ENCODE data around the gene NCS1.

NCS1 gene

DNA sequence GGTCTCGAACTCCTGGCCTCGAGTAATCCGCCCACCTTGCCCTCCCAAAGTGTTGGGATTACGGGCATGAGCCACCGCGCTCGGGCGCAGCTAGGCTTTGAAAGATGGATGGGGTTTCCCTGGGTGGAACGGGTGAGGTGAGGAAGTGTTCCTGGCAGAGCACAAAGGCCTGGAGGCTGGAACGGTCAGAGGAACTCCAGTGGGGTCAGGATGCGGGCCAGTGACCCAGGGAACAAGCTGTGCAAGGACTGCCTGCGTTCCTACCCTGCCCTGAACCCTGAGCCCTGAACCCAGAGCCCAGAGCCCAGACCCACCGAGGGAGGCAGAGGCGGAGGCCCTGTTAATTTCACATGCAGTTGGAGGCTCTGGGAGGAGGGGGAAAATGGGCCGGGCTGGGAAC is 23.4 kb downstream of the NCS1 start:
- TF ChIP-seq EZH2phosphoT487 (IDR thresholded peaks at IDR 0.05; ENCODE audit: borderline replicate concordance): no peak
- TF ChIP-seq, protein P1, sequence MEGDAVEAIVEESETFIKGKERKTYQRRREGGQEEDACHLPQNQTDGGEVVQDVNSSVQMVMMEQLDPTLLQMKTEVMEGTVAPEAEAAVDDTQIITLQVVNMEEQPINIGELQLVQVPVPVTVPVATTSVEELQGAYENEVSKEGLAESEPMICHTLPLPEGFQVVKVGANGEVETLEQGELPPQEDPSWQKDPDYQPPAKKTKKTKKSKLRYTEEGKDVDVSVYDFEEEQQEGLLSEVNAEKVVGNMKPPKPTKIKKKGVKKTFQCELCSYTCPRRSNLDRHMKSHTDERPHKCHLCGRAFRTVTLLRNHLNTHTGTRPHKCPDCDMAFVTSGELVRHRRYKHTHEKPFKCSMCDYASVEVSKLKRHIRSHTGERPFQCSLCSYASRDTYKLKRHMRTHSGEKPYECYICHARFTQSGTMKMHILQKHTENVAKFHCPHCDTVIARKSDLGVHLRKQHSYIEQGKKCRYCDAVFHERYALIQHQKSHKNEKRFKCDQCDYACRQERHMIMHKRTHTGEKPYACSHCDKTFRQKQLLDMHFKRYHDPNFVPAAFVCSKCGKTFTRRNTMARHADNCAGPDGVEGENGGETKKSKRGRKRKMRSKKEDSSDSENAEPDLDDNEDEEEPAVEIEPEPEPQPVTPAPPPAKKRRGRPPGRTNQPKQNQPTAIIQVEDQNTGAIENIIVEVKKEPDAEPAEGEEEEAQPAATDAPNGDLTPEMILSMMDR (conservative IDR thresholded peaks at IDR 0.05; ENCODE audit: low read length): no peak
- Histone ChIP-seq H3K9me3 (ENCODE audit: insufficient read depth, low read depth, low read length) (no peaks in the 10 kb centered on the region), H3K79me2 (ENCODE audit: insufficient read depth, low read length) (no peaks in the 10 kb centered on the region), H3K4me1 (ENCODE audit: insufficient read depth, low read length, poor library complexity, severe bottlenecking) (no peaks in the 10 kb centered on the region), H3F3A (ENCODE audit: low read depth) (no peaks in the 10 kb centered on the region), H3K36me3 (ENCODE audit: insufficient read depth, low read length) (no peaks in the 10 kb centered on the region), H3K9me2 (replicated peaks; ENCODE audit: low read depth, low read length) (no peaks in the 10 kb centered on the region), H3K4me2 (ENCODE audit: low read depth, low read length, poor library complexity, severe bottlenecking) (no peak overlapping the region), H3K4me3 (ENCODE audit: low read length, poor library complexity, severe bottlenecking) (no peak overlapping the region), H3K27me3 (ENCODE audit: insufficient read depth, low read length, poor library complexity, severe bottlenecking) (no peaks in the 10 kb centered on the region), H2AFZ (ENCODE audit: low read length) (no peak overlapping the region), H3K9ac (ENCODE audit: low read depth, low read length, poor library complexity, severe bottlenecking) (no peak overlapping the region), H4K20me1 (ENCODE audit: insufficient read depth, low read length, poor library complexity, severe bottlenecking) (no peaks in the 10 kb centered on the region)

DNA sequence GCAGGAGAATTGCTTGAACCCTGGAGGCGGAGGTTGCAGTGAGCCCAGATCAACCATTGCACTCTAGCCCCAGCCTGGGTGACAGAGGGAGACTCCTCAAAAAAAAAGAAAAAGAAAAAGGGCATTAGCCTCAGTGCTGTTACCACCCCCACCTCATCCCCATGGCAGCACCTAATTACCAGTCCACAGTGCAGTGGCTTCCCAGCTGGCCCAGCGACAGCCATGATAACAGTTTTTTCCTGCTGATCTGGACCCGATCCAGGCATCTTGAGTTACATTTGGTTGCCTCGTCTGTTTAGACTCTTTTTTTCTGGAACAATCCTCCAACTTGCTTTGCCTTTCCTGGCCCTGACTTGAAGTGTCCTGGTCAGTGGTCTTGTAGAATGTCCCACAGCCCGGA is 24.4 kb downstream of the NCS1 start:
- Histone ChIP-seq H3K27me3 (ENCODE audit: insufficient read depth, low read length, poor library complexity, severe bottlenecking) (no peaks in the 10 kb centered on the region), H3K9me2 (replicated peaks; ENCODE audit: low read depth, low read length) (no peaks in the 10 kb centered on the region), H3K9me3 (ENCODE audit: insufficient read depth, low read depth, low read length) (no peaks in the 10 kb centered on the region), H3K4me3 (ENCODE audit: low read length, poor library complexity, severe bottlenecking) (no peak overlapping the region), H3K4me2 (ENCODE audit: low read depth, low read length, poor library complexity, severe bottlenecking) (no peak overlapping the region), H2AFZ (ENCODE audit: low read length) (no peak overlapping the region), H4K20me1 (ENCODE audit: insufficient read depth, low read length, poor library complexity, severe bottlenecking) (no peaks in the 10 kb centered on the region), H3K4me1 (ENCODE audit: insufficient read depth, low read length, poor library complexity, severe bottlenecking) (no peaks in the 10 kb centered on the region), H3F3A (ENCODE audit: low read depth) (no peaks in the 10 kb centered on the region), H3K36me3 (ENCODE audit: insufficient read depth, low read length) (no peaks in the 10 kb centered on the region), H3K9ac (ENCODE audit: low read depth, low read length, poor library complexity, severe bottlenecking) (no peak overlapping the region), H3K79me2 (ENCODE audit: insufficient read depth, low read length) (no peaks in the 10 kb centered on the region)
- TF ChIP-seq EZH2phosphoT487 (IDR thresholded peaks at IDR 0.05; ENCODE audit: borderline replicate concordance): no peak
- TF ChIP-seq, protein P1 (conservative IDR thresholded peaks at IDR 0.05; ENCODE audit: low read length): no peak

DNA sequence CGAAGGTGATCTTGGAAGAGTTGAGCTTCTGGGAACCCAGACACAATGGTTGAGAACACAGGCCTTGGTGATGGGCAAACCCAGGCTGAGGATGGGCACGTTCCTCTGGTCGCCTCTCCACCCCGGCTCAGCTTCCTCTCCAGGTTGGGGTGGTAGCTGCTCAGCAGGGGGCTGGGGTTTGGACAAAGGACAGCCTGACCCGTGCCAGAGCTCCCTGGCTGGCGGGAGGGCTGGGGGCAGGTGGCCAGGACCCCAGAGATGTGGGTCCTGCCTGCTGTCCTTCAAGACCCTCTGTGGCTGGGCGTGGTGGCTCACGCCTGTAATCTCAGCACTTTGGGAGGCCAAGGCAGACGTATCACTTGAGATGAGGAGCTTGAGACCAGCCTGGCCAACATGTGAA is 25.2 kb downstream of the NCS1 start:
- no peaks in the 10 kb centered on the region for H3F3A ChIP-seq (ENCODE audit: low read depth)
- no peaks in the 10 kb centered on the region for H3K9me3 ChIP-seq (ENCODE audit: insufficient read depth, low read depth, low read length)
- no peak overlapping the region for H3K4me2 ChIP-seq (ENCODE audit: low read depth, low read length, poor library complexity, severe bottlenecking)
- no peaks in the 10 kb centered on the region for H3K9me2 ChIP-seq (replicated peaks; ENCODE audit: low read depth, low read length)
- TF ChIP-seq, protein P1 (conservative IDR thresholded peaks at IDR 0.05; ENCODE audit: low read length): no peak
- TF ChIP-seq EZH2phosphoT487 (IDR thresholded peaks at IDR 0.05; ENCODE audit: borderline replicate concordance): no peak
- no peaks in the 10 kb centered on the region for H3K27me3 ChIP-seq (ENCODE audit: insufficient read depth, low read length, poor library complexity, severe bottlenecking)
- no peaks in the 10 kb centered on the region for H4K20me1 ChIP-seq (ENCODE audit: insufficient read depth, low read length, poor library complexity, severe bottlenecking)
- H3K9ac ChIP-seq (ENCODE audit: low read depth, low read length, poor library complexity, severe bottlenecking): no peak overlapping the region
- H2AFZ ChIP-seq (ENCODE audit: low read length): no peak overlapping the region
- no peaks in the 10 kb centered on the region for H3K36me3 ChIP-seq (ENCODE audit: insufficient read depth, low read length)
- no peaks in the 10 kb centered on the region for H3K79me2 ChIP-seq (ENCODE audit: insufficient read depth, low read length)
- H3K4me3 ChIP-seq (ENCODE audit: low read length, poor library complexity, severe bottlenecking): no peak overlapping the region
- no peaks in the 10 kb centered on the region for H3K4me1 ChIP-seq (ENCODE audit: insufficient read depth, low read length, poor library complexity, severe bottlenecking)

Measured in Loucy (cell line).